Measurements from ENCODE around the gene SCN5A.

Gene SCN5A

DNA sequence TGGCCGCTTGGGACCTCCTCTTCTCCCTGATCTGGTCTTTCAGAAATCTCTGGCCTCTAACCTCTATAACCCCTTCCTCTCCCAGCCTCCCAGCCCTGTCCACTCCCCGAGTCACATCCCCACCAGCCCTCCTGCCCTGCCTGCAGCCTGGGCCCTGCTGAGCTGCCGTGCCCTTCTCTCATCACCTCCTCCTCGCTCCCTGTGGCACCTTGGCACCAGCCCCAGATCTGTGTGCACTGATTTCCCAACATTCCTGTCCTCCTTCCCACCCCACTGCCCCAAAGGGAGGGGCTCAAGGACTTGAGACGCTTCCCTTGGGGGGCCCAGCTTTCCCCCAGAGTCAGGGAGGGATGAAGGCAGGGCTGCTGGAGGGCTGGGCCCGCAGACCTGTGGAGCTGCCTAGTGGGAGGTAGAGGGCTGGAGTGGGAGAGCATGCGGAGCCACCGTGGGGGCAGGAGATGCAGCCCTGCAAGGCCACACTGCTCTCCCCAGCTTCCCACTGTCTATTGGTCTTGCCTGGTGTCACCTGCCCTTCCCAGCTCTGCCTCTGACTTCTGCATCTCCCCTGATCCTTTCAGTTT, 110.6 kb downstream of the SCN5A start:
- Histone ChIP-seq H3K27me3 (ENCODE audit: control insufficient read depth in 1 of 2, insufficient read depth in 2 of 2, low read length in 2 of 2) (no peaks in the 10 kb centered on the region), H3K9me3 (ENCODE audit: control insufficient read depth in 2 of 2, low read length in 2 of 2) (no peaks in the 10 kb centered on the region), H3K4me3 (ENCODE audit: low read length in 2 of 2) (no peak overlapping the region), H3K27ac (ENCODE audit: low read length) (no peak overlapping the region), H3K4me1 (ENCODE audit: control insufficient read depth, insufficient read depth, low read length) (no peaks in the 10 kb centered on the region), H3K36me3 (ENCODE audit: control insufficient read depth in 2 of 2, insufficient read depth in 2 of 2, low read length in 2 of 2) (peaks cover 3 to 5% of the 10 kb centered on the region in 2 donors), H3K9ac (ENCODE audit: low read length in 2 of 2) (no peak overlapping the region)

DNA sequence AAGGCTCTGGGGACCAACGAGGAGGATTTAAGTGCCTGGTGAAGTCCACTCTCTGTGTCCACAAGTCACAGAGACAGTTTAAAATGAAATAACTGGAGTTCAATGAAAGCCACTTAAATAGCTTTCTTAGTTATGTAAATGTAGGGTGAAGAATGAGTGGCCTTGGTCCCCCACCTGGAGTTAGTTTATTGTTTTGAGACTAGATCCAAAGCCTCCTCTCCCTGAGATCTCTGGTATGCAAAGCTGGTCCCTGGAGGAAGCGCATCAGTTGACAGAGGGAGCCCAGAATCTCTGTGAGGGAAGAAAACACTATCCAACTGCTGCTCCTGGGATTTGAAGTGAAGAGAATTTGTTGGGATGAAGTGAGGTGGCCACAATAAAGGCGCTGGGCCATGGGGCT, 112.8 kb downstream of the SCN5A start:
- Histone ChIP-seq H3K4me3 (ENCODE audit: low read length in 2 of 2) (no peak overlapping the region), H3K9me3 (ENCODE audit: control insufficient read depth in 2 of 2, low read length in 2 of 2) (no peaks in the 10 kb centered on the region), H3K27me3 (ENCODE audit: control insufficient read depth in 1 of 2, insufficient read depth in 2 of 2, low read length in 2 of 2) (no peaks in the 10 kb centered on the region), H3K27ac (ENCODE audit: low read length) (no peak overlapping the region), H3K9ac (ENCODE audit: low read length in 2 of 2) (no peak overlapping the region), H3K36me3 (ENCODE audit: control insufficient read depth in 2 of 2, insufficient read depth in 2 of 2, low read length in 2 of 2) (peaks cover 3 to 5% of the 10 kb centered on the region in 2 donors), H3K4me1 (ENCODE audit: control insufficient read depth, insufficient read depth, low read length) (no peaks in the 10 kb centered on the region)

DNA sequence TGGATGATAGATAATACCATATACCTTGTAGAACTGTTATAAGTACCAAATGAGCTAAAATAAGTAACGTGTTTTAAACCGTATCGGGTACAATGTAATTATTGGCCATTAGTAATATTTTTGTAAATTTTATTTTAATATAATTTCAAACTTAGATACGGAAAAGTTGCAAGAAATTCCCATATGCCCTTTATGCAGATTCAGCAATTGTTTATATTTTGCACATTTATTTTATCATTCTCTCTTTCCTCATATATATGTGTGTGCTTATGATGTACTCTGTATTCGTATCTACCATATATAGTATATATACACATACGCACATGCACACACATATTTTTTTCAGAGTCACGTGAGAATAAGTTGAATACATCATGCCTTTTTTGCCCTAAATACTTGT, 114.9 kb downstream of the SCN5A start:
- no peaks in the 10 kb centered on the region for H3K9me3 ChIP-seq (ENCODE audit: control insufficient read depth in 2 of 2, low read length in 2 of 2)
- H3K27me3 ChIP-seq (ENCODE audit: control insufficient read depth in 1 of 2, insufficient read depth in 2 of 2, low read length in 2 of 2): no peaks in the 10 kb centered on the region
- H3K36me3 ChIP-seq (ENCODE audit: control insufficient read depth in 2 of 2, insufficient read depth in 2 of 2, low read length in 2 of 2): peaks cover 5 to 8% of the 10 kb centered on the region in 2 donors
- no peak overlapping the region for H3K9ac ChIP-seq (ENCODE audit: low read length in 2 of 2)
- H3K4me3 ChIP-seq (ENCODE audit: low read length in 2 of 2): no peak overlapping the region
- no peaks in the 10 kb centered on the region for H3K4me1 ChIP-seq (ENCODE audit: control insufficient read depth, insufficient read depth, low read length)
- no peak overlapping the region for H3K27ac ChIP-seq (ENCODE audit: low read length)

DNA sequence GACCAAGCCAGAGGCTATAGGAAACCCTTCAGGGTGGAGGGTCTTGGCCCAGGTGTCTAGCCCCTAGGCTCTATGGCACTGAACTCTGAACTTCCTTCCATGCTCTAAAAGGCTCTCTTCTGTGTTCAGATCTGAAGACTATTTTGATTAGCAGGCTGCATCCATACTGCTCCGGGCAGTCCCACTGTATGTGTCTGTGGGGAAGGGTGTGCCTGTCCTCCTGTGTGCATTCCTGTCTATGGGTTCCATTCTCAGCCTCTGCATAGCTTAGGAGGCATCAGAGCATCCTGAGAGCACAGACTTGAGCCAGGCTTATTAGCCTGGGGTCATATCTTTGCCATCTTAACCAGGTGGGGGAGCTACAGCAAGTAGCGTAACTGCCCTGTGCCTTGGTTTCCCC, 115.3 kb downstream of the SCN5A start:
- H3K4me3 ChIP-seq (ENCODE audit: low read length in 2 of 2): no peak overlapping the region
- H3K27me3 ChIP-seq (ENCODE audit: control insufficient read depth in 1 of 2, insufficient read depth in 2 of 2, low read length in 2 of 2): no peaks in the 10 kb centered on the region
- no peaks in the 10 kb centered on the region for H3K9me3 ChIP-seq (ENCODE audit: control insufficient read depth in 2 of 2, low read length in 2 of 2)
- H3K9ac ChIP-seq (ENCODE audit: low read length in 2 of 2): no peak overlapping the region
- H3K27ac ChIP-seq (ENCODE audit: low read length): no peak overlapping the region
- peaks cover 5 to 8% of the 10 kb centered on the region in 2 donors for H3K36me3 ChIP-seq (ENCODE audit: control insufficient read depth in 2 of 2, insufficient read depth in 2 of 2, low read length in 2 of 2)
- H3K4me1 ChIP-seq (ENCODE audit: control insufficient read depth, insufficient read depth, low read length): no peaks in the 10 kb centered on the region

DNA sequence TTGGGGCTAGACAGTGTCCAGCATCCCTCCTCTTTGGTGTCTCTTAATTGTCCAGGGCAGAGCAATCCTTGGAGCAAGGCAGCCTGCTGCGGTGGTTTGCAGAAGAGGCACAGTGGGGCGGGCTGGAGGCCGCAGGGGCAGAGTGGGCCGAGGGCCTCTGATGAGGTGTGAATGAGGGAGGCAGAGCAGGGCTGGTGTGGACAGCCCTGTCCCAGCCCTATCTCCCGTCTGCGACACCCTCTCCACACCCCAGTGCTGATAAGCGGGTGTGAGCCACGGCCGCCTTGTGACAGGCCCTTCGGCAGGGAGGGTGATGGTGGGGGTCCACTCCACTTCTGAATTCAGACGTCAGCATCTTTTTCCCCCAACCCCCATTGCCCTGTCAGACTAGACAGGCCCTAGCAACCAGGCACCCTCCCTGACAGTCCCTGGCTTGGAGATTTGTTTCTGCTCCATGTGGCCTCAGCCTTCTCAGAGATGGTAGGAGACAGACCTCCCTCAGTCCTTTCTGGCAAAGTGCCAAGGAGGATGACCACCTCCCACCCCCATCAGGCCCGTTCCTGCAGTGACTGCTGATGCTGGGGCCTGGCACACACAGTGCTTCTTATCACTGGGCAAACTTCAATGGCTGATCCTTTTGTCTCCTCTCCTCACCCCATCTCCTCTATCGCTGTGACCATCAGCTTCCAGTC, 116.1 kb downstream of the SCN5A start:
- no peak overlapping the region for H3K9ac ChIP-seq (ENCODE audit: low read length in 2 of 2)
- no peaks in the 10 kb centered on the region for H3K4me1 ChIP-seq (ENCODE audit: control insufficient read depth, insufficient read depth, low read length)
- no peaks in the 10 kb centered on the region for H3K9me3 ChIP-seq (ENCODE audit: control insufficient read depth in 2 of 2, low read length in 2 of 2)
- peaks cover 7 to 8% of the 10 kb centered on the region in 2 donors for H3K36me3 ChIP-seq (ENCODE audit: control insufficient read depth in 2 of 2, insufficient read depth in 2 of 2, low read length in 2 of 2)
- H3K27ac ChIP-seq (ENCODE audit: low read length): no peak overlapping the region
- no peaks in the 10 kb centered on the region for H3K27me3 ChIP-seq (ENCODE audit: control insufficient read depth in 1 of 2, insufficient read depth in 2 of 2, low read length in 2 of 2)
- H3K4me3 ChIP-seq (ENCODE audit: low read length in 2 of 2): no peak overlapping the region

DNA sequence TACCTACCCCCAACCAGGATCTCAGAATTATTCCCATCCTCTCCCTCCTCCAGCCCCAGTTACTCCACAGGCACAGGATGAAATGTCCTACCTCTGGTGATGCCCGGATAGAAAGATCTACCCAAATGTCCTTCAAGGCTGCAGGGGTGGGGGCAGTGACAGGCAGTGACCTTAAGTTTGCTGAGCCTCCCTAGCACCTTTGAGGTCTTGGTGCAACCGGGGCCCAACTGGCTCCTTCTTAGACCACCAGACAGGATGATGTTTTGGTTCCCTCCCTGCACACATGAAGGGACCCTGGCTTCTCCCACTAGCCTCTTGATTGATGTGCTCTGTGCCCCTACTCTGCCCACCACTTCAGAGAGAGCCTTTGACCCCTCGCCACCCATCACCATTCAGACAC, 117.0 kb downstream of the SCN5A start:
- no peak overlapping the region for H3K27ac ChIP-seq (ENCODE audit: low read length)
- no peaks in the 10 kb centered on the region for H3K9me3 ChIP-seq (ENCODE audit: control insufficient read depth in 2 of 2, low read length in 2 of 2)
- peaks cover 10 to 16% of the 10 kb centered on the region in 2 donors for H3K36me3 ChIP-seq (ENCODE audit: control insufficient read depth in 2 of 2, insufficient read depth in 2 of 2, low read length in 2 of 2)
- H3K9ac ChIP-seq (ENCODE audit: low read length in 2 of 2): no peak overlapping the region
- H3K27me3 ChIP-seq (ENCODE audit: control insufficient read depth in 1 of 2, insufficient read depth in 2 of 2, low read length in 2 of 2): no peaks in the 10 kb centered on the region
- H3K4me1 ChIP-seq (ENCODE audit: control insufficient read depth, insufficient read depth, low read length): no peaks in the 10 kb centered on the region
- no peak overlapping the region for H3K4me3 ChIP-seq (ENCODE audit: low read length in 2 of 2)

DNA sequence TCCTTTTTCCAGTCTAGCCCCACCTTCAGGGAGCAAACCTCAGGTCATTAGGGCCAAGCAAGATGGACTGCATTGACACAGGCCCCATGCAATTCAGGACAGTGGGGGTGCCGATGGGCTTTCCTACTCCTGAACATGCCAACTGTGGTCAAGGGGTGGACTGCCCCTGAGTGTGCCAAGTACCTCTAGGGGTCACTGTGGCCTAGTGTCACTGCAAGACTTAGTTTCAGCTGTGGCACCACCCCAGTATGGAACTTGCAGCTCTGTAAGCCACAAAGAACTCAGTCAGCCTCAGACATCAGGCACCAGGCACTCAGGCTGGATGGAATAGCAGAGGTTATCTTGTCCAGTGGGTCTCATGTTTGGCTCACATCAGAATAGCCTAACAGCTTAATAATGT, 121.0 kb downstream of the SCN5A start:
- no peaks in the 10 kb centered on the region for H3K9me3 ChIP-seq (ENCODE audit: control insufficient read depth in 2 of 2, low read length in 2 of 2)
- peaks cover 16 to 32% of the 10 kb centered on the region in 2 donors for H3K36me3 ChIP-seq (ENCODE audit: control insufficient read depth in 2 of 2, insufficient read depth in 2 of 2, low read length in 2 of 2)
- H3K9ac ChIP-seq (ENCODE audit: low read length in 2 of 2): no peak overlapping the region
- no peak overlapping the region for H3K4me3 ChIP-seq (ENCODE audit: low read length in 2 of 2)
- no peaks in the 10 kb centered on the region for H3K4me1 ChIP-seq (ENCODE audit: control insufficient read depth, insufficient read depth, low read length)
- H3K27ac ChIP-seq (ENCODE audit: low read length): no peak overlapping the region
- H3K27me3 ChIP-seq (ENCODE audit: control insufficient read depth in 1 of 2, insufficient read depth in 2 of 2, low read length in 2 of 2): no peaks in the 10 kb centered on the region

DNA sequence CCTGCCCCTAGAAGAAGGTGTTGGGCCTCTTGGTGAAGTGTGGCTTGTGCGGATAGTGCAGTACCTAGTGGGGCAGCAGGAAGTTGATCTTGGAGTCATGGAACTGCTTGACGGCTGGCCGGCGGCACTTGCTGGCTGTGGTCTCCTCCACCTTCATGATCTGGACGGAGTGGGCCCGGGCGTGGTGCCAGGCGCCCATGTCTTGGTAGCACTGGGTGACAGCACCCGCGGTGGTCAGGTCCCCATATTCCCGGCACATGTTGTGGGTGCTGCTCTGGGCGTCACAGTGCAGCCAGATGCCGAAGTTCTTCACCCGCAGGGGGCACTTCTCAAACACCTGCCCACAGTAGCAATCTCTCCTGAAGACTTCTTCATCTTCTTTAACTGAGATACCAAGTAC, 122.7 kb downstream of the SCN5A start:
- Histone ChIP-seq H3K9me3 (ENCODE audit: control insufficient read depth in 2 of 2, low read length in 2 of 2) (no peaks in the 10 kb centered on the region), H3K27me3 (ENCODE audit: control insufficient read depth in 1 of 2, insufficient read depth in 2 of 2, low read length in 2 of 2) (no peaks in the 10 kb centered on the region), H3K4me1 (ENCODE audit: control insufficient read depth, insufficient read depth, low read length) (no peaks in the 10 kb centered on the region), H3K4me3 (ENCODE audit: low read length in 2 of 2) (no peak overlapping the region), H3K9ac (ENCODE audit: low read length in 2 of 2) (no peak overlapping the region), H3K27ac (ENCODE audit: low read length) (no peak overlapping the region), H3K36me3 (ENCODE audit: control insufficient read depth in 2 of 2, insufficient read depth in 2 of 2, low read length in 2 of 2) (peaks cover 16 to 32% of the 10 kb centered on the region in 2 donors)

DNA sequence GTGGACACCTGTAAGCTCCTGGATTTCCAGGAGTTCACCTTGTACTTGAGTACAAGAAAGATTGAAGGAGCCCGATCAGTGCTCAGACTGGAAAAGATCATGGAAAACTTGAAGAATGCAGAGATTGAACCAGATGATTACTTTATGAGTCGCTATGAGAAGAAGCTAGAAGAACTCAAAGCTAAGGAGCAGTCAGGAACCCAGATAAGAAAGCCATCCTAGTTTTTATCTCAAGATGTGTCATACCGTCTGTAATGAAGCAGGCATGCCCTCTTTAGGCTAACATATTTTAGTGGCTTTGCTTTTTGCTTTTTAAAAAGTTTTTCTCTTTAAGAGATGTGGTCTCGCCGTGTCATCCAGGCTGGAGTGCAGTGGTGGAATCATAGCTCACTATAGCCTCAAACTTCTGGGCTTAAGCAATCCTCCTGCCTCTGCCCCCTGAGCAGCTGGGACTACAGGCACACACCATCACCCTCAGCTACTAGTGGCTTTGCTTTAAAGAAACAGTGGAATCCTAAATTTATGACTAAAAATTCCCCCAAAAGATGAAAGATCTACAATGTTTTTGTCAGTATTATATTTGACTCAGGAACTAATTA, 125.2 kb downstream of the SCN5A start:
- Histone ChIP-seq H3K27me3 (ENCODE audit: control insufficient read depth in 1 of 2, insufficient read depth in 2 of 2, low read length in 2 of 2) (no peaks in the 10 kb centered on the region), H3K4me1 (ENCODE audit: control insufficient read depth, insufficient read depth, low read length) (no peaks in the 10 kb centered on the region), H3K9ac (ENCODE audit: low read length in 2 of 2) (no peak overlapping the region), H3K9me3 (ENCODE audit: control insufficient read depth in 2 of 2, low read length in 2 of 2) (no peaks in the 10 kb centered on the region), H3K27ac (ENCODE audit: low read length) (no peak overlapping the region), H3K36me3 (ENCODE audit: control insufficient read depth in 2 of 2, insufficient read depth in 2 of 2, low read length in 2 of 2) (peaks cover 16 to 29% of the 10 kb centered on the region in 2 donors), H3K4me3 (ENCODE audit: low read length in 2 of 2) (no peak overlapping the region)

DNA sequence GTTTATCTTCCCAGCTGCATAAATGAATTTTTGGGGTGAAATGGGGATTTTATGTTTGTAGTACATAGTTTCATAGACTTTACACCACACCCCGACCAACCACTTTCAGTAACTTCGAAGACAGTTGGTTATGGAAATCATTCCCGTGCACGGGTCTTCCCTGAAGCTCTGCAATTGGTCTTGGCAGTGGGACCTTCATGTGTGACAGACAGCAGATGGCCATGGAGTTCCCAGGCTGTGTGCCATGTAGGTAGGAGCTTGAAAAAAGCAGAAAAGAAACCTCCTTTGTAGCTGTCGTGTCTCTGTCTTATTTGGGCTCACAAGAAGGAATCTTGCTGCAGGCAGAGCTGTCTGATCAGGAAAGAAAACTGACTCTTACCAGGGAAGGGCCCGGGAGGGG, 127.5 kb downstream of the SCN5A start:
- peaks cover 18 to 24% of the 10 kb centered on the region in 2 donors for H3K36me3 ChIP-seq (ENCODE audit: control insufficient read depth in 2 of 2, insufficient read depth in 2 of 2, low read length in 2 of 2)
- H3K4me3 ChIP-seq (ENCODE audit: low read length in 2 of 2): no peak overlapping the region
- H3K27ac ChIP-seq (ENCODE audit: low read length): no peak overlapping the region
- no peaks in the 10 kb centered on the region for H3K4me1 ChIP-seq (ENCODE audit: control insufficient read depth, insufficient read depth, low read length)
- H3K9me3 ChIP-seq (ENCODE audit: control insufficient read depth in 2 of 2, low read length in 2 of 2): no peaks in the 10 kb centered on the region
- H3K27me3 ChIP-seq (ENCODE audit: control insufficient read depth in 1 of 2, insufficient read depth in 2 of 2, low read length in 2 of 2): no peaks in the 10 kb centered on the region
- no peak overlapping the region for H3K9ac ChIP-seq (ENCODE audit: low read length in 2 of 2)

DNA sequence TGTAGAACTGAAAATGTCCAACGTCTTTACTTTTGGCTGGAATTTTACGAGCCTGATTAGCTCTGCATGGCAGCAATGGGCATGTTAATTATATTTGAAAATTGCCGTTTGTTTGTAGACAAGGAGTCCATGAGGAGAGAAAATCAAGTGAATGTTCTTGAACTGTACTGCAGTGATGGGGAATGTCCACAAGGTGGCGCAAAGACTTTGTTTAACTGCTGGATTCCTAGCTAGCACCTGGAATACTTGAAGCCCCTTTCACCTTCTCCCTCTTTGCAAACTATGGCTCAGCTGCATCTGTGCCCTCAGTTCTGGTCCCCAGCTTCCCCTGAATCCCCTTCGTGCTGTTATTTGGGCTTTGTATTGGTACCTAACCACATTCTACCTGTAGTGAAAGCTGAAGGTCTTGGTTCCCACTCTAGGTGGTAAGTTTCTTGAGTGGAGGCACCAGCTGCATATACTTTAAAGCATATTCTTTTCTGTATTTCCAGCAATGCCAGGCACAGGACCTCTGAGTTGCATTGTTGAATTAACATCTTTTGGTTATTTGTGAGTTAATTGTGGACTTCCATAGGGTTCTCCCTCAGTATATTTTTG, 128.0 kb downstream of the SCN5A start:
- H3K9ac ChIP-seq (ENCODE audit: low read length in 2 of 2): no peak overlapping the region
- H3K27ac ChIP-seq (ENCODE audit: low read length): no peak overlapping the region
- no peaks in the 10 kb centered on the region for H3K27me3 ChIP-seq (ENCODE audit: control insufficient read depth in 1 of 2, insufficient read depth in 2 of 2, low read length in 2 of 2)
- no peaks in the 10 kb centered on the region for H3K9me3 ChIP-seq (ENCODE audit: control insufficient read depth in 2 of 2, low read length in 2 of 2)
- peaks cover 18 to 24% of the 10 kb centered on the region in 2 donors for H3K36me3 ChIP-seq (ENCODE audit: control insufficient read depth in 2 of 2, insufficient read depth in 2 of 2, low read length in 2 of 2)
- H3K4me3 ChIP-seq (ENCODE audit: low read length in 2 of 2): no peak overlapping the region
- no peaks in the 10 kb centered on the region for H3K4me1 ChIP-seq (ENCODE audit: control insufficient read depth, insufficient read depth, low read length)
